Psoas muscle (tissue), 8 donors: Measurements from ENCODE around the gene SSBP3. TPM values are rescaled to one million over a fixed set of nuclear protein-coding genes. Genes with fewer than 3 reads are reported as not detected.

Experiments
- ATAC-seq, 4 donors: fragments of 200-7000 bp; cut with Tn5 transposase; one replicate each; pipeline ENCODE4 v1.9.1; 2020; ENCODE audit warnings: moderate library complexity in 3 of 4, mild to moderate bottlenecking in 2 of 4
- DNase-seq, 2 donors: peaks; one replicate each; pipeline ENCODE4 v3.0.0-alpha.2; 2020
- H3K27ac ChIP-seq: fragments of 200-600 bp; one replicate; pipeline ENCODE4 v1.8.0; 2022
- H3K27me3 ChIP-seq, 3 donors: fragments of 200-600 bp in 1 of 3; one replicate each; pipeline versions ENCODE4 v1.6.1 to v1.8.0; 2013 to 2022; ENCODE audit warnings: low read length in 2 of 3, mild to moderate bottlenecking in 2 of 3, moderate library complexity in 1 of 3; ENCODE audit not compliant: insufficient read depth in 3 of 3
- H3K36me3 ChIP-seq, 2 donors: fragments of 200-600 bp in 1 of 2; one replicate each; pipeline versions ENCODE4 v1.6.1 to v1.8.0; 2013 to 2022; ENCODE audit warnings: low read depth in 1 of 2, mild to moderate bottlenecking in 1 of 2, moderate library complexity in 1 of 2; ENCODE audit not compliant: insufficient read depth in 1 of 2
- H3K4me1 ChIP-seq: fragments of 200-600 bp; one replicate; pipeline ENCODE4 v1.8.0; 2022
- H3K4me3 ChIP-seq: fragments of 200-600 bp; one replicate; pipeline ENCODE4 v1.8.0; 2022; ENCODE audit warnings: mild to moderate bottlenecking
- H3K9me3 ChIP-seq: fragments of 200-600 bp; one replicate; pipeline ENCODE4 v1.8.0; 2022
- WGBS, 3 donors: extraction: QIAGEN DNeasy Blood & Tissue Kit; methylation state at CpG; one replicate each; pipeline versions ENCODE4 v1.1.6 to v1.1.7; 2013; 5-methylcytosine and 5-hydroxymethylcytosine counted together
- intact Hi-C, 2 donors: fragments of 100-400 bp; cut with DNase I; formaldehyde crosslinking; loops; one replicate each; pipeline versions ENCODE4 v1.11.0 to v1.14.2; 2022
- polyA plus RNA-seq, 3 donors: library from polyadenylated mRNA; stranded (reverse); fragments of 200-250 nt; gene quantifications; one replicate each; pipeline ENCODE4 v1.2.3, GENCODE V29; 2013
- total RNA-seq, 4 donors: library from RNA; stranded (reverse); fragmentation: NEBNext Ultra II Directional in 2 of 4; extraction: Animal tissue kit (Norgen Biotek cat#: 25700) in 2 of 4; gene quantifications; one replicate each; pipeline versions ENCODE4 v1.2.1 to v1.2.4, GENCODE V29; 2021 to 2023
- TF ChIP-seq, protein P1 (sequence below): fragments of 200-600 bp; IDR thresholded peaks from one replicate; pipeline ENCODE4 v1.8.0; 2022; ENCODE audit warnings: antibody characterized with exemption
- donor health status: healthy with polysubstance abuse.
- donor health status: DM: no; HTN: no; CAD: no; lungs with moderate emphysema.
- donor health status: Bipolar disorder and iron deficiency.
- donor health status: healthy.
- donor health status: DM: yes; HTN: yes; CAD: no.
- donor health status: DM: no; HTN: no; CAD: no.
- donor health status: DM: no; HTN: no; CAD: no.
- donor health status: DM: yes; HTN: yes; CAD: no.

The SSBP3 gene
- total and polyA plus RNA-seq, 7 donors: 7.9 to 24.2 (median 21.6) TPM

DNA sequence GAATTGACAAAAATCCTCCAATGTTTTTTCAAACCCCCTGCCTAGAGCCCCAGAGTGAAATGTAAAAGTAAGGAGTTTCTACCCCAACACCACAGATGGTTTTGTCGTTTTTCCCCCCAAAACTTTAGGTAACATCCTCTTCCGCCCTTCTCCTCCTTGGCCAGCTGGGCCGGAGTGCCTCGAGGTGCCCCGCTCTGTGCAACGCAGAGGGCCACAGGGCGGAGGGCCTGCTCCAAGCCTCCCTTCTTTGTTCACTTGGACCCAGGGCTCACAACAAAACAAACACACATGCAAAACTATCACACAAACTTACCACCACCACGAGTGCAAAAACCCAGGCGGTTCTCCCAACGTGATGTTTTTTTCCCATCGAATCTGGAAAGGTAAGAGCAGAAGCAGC is 1.9 kb downstream of the SSBP3 start:
- TF ChIP-seq, protein P1, sequence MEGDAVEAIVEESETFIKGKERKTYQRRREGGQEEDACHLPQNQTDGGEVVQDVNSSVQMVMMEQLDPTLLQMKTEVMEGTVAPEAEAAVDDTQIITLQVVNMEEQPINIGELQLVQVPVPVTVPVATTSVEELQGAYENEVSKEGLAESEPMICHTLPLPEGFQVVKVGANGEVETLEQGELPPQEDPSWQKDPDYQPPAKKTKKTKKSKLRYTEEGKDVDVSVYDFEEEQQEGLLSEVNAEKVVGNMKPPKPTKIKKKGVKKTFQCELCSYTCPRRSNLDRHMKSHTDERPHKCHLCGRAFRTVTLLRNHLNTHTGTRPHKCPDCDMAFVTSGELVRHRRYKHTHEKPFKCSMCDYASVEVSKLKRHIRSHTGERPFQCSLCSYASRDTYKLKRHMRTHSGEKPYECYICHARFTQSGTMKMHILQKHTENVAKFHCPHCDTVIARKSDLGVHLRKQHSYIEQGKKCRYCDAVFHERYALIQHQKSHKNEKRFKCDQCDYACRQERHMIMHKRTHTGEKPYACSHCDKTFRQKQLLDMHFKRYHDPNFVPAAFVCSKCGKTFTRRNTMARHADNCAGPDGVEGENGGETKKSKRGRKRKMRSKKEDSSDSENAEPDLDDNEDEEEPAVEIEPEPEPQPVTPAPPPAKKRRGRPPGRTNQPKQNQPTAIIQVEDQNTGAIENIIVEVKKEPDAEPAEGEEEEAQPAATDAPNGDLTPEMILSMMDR: no peak
- WGBS, 3 donors: 79 to 83% (median 80%) methylated on average over 11 of the region's 11 CpGs
- Histone ChIP-seq H3K4me3 (peak overlapping the region; percentile 91), H3K4me1 (peaks cover 65% of the 10 kb centered on the region), H3K27ac (peak overlapping the region; percentile 63), H3K27me3 (no peaks in the 10 kb centered on the region), H3K36me3 (peaks cover 0 to 17% of the 10 kb centered on the region in 2 donors), H3K9me3 (no peaks in the 10 kb centered on the region)
- intact Hi-C loops: loop anchor here (2.0 to 5.0 kb wide), 5 partner anchors 72 to 202 kb away; partner anchors contain the start of genes CYB5RL (in 1 of the 2) and MRPL37 (in 1 of the 2)
- DNase-seq: peak in 1 of 2 donors; percentile 41
- ATAC-seq: no peak

- peak overlapping the region; percentile 63 for H3K27ac ChIP-seq
- TF ChIP-seq, protein P1: no peak
- no peaks in the 10 kb centered on the region for H3K27me3 ChIP-seq
- H3K4me3 ChIP-seq: peak overlapping the region; percentile 91
- peak in 1 of 2 donors; percentile 30 for DNase-seq
- peaks cover 0 to 22% of the 10 kb centered on the region in 2 donors for H3K36me3 ChIP-seq
- intact Hi-C loops: loop anchor here (2.0 to 5.0 kb wide), 5 partner anchors 72 to 202 kb away; partner anchors contain the start of genes CYB5RL (in 1 of the 2) and MRPL37 (in 1 of the 2)
- ATAC-seq: no peak
- 59 to 64% (median 63%) methylated on average over 10 of the region's 10 CpGs for WGBS, 3 donors
- no peaks in the 10 kb centered on the region for H3K9me3 ChIP-seq
- H3K4me1 ChIP-seq: peaks cover 65% of the 10 kb centered on the region
Observed at GRCh38 chr1:54403808-54404261, 2.4 kb downstream of the SSBP3 start.

DNA sequence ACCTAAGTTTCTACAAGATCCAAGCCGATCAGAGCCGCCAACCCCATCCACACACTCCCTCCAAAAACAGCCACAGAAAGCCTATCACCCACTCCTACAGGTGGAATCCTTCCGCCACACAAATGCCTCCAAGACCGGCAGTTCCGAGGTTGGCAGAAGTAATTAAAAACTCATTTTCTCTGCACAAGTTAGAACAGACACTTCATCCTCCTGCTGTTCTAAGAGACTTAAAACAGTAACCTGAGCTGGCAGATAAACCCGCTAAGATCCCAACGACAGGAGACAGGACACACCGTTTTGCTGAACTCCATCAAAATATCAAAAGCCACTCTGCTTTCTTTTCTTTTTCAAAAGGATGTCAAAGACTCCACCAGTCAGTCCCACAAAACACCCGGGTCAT is 2.8 kb downstream of the SSBP3 start:
- no peak for DNase-seq
- no peaks in the 10 kb centered on the region for H3K27me3 ChIP-seq
- peak overlapping the region; percentile 91 for H3K4me3 ChIP-seq
- 47 to 61% (median 50%) methylated on average over 9 of the region's 9 CpGs for WGBS, 3 donors
- H3K36me3 ChIP-seq: peaks cover 0 to 26% of the 10 kb centered on the region in 2 donors
- H3K9me3 ChIP-seq: no peaks in the 10 kb centered on the region
- peaks cover 65% of the 10 kb centered on the region for H3K4me1 ChIP-seq
- intact Hi-C loops: loop anchor here (5.0 kb wide), 4 partner anchors 71 to 201 kb away; partner anchors contain the start of genes CYB5RL (in 1 of the 2) and MRPL37 (in 1 of the 2)
- H3K27ac ChIP-seq: peak overlapping the region; percentile 63
- TF ChIP-seq, protein P1: no peak
- ATAC-seq: no peak

- H3K9me3 ChIP-seq: no peaks in the 10 kb centered on the region
- peaks cover 0 to 31% of the 10 kb centered on the region in 2 donors for H3K36me3 ChIP-seq
- ATAC-seq (no peak), DNase-seq (no peak)
- 64 to 70% (median 68%) methylated on average over 7 of the region's 7 CpGs for WGBS, 3 donors
- H3K4me3 ChIP-seq: peak overlapping the region; percentile 91
- intact Hi-C loops: loop anchor here (5.0 kb wide), 4 partner anchors 71 to 201 kb away; partner anchors contain the start of genes CYB5RL (in 1 of the 2) and MRPL37 (in 1 of the 2)
- peaks cover 63% of the 10 kb centered on the region for H3K4me1 ChIP-seq
- no peaks in the 10 kb centered on the region for H3K27me3 ChIP-seq
- H3K27ac ChIP-seq: peak overlapping the region; percentile 63
- TF ChIP-seq, protein P1: no peak
Observed at GRCh38 chr1:54402896-54403295, 3.3 kb downstream of the SSBP3 start.
